HG03064 (cell line): ENCODE measurements around the gene TMPRSS11A.

ENCODE experiments used
- ATAC-seq: cut with Tn5 transposase; IDR thresholded peaks from one replicate; pipeline ENCODE4 v1.9.1; 2021; ENCODE audit warnings: low read depth; ENCODE audit not compliant: unreplicated experiment

Gene TMPRSS11A

GRCh38 chr4:67915400-67915966 lies 47.8 kb downstream of the TMPRSS11A start:
- no peak for ATAC-seq

- ATAC-seq: no peak
Measured at GRCh38 chr4:67912080-67912479, 51.2 kb downstream of the TMPRSS11A start.

GRCh38 chr4:67911638-67912037 lies 51.7 kb downstream of the TMPRSS11A start:
- no peak for ATAC-seq

GRCh38 chr4:67911141-67911540 lies 52.2 kb downstream of the TMPRSS11A start:
- no peak for ATAC-seq

- no peak for ATAC-seq
Measured at GRCh38 chr4:67910585-67910905, 52.7 kb downstream of the TMPRSS11A start.

- no peak for ATAC-seq
Measured at GRCh38 chr4:67909905-67910584, 53.2 kb downstream of the TMPRSS11A start.

- no peak for ATAC-seq
Measured at GRCh38 chr4:67907650-67908049, 55.6 kb downstream of the TMPRSS11A start.

- ATAC-seq: no peak
Measured at GRCh38 chr4:67899096-67899495, 64.2 kb downstream of the TMPRSS11A start.

- ATAC-seq: no peak
Measured at GRCh38 chr4:67897686-67898085, 65.6 kb downstream of the TMPRSS11A start.

GRCh38 chr4:67896421-67897065 lies 66.8 kb downstream of the TMPRSS11A start:
- no peak for ATAC-seq

GRCh38 chr4:67894659-67895058 lies 68.6 kb downstream of the TMPRSS11A start:
- no peak for ATAC-seq

GRCh38 chr4:67892905-67893304 lies 70.4 kb downstream of the TMPRSS11A start:
- ATAC-seq: no peak

- ATAC-seq: no peak
Measured at GRCh38 chr4:67892253-67892652, 71.0 kb downstream of the TMPRSS11A start.

- no peak for ATAC-seq
Measured at GRCh38 chr4:67891645-67892044, 71.6 kb downstream of the TMPRSS11A start.

- ATAC-seq: no peak
Measured at GRCh38 chr4:67886281-67886680, 77.0 kb downstream of the TMPRSS11A start.

GRCh38 chr4:67885762-67886161 lies 77.5 kb downstream of the TMPRSS11A start:
- no peak for ATAC-seq

GRCh38 chr4:67884701-67885100 lies 78.6 kb downstream of the TMPRSS11A start:
- ATAC-seq: no peak

- ATAC-seq: no peak
Measured at GRCh38 chr4:67883902-67884301, 79.4 kb downstream of the TMPRSS11A start, which contains the start of gene TMPRSS11D. Gene TMPRSS11D (minus strand): TSS chr4:67884002. CDS start chr4:67883933, 69 bp downstream.

GRCh38 chr4:67883458-67883857 lies 79.8 kb downstream of the TMPRSS11A start:
- no peak for ATAC-seq

- ATAC-seq: no peak
Measured at GRCh38 chr4:67880866-67881610, 82.3 kb downstream of the TMPRSS11A start.

GRCh38 chr4:67879486-67879885 lies 83.8 kb downstream of the TMPRSS11A start:
- ATAC-seq: no peak
